K562 (cell line): ENCODE measurements around the gene CD164. TPM values are rescaled to one million over a fixed set of nuclear protein-coding genes. Genes with fewer than 3 reads are reported as not detected.

Source experiments
- HMG20A ChIP-seq: fragments of 450-650 bp; formaldehyde crosslinking; conservative IDR thresholded peaks from 2 replicates; pipeline ENCODE4 v1.4.0; 2020; ENCODE audit warnings: mild to moderate bottlenecking, mixed read lengths
- NR3C1 ChIP-seq: sonication (generic); formaldehyde crosslinking; IDR thresholded peaks from 2 replicates; pipeline ENCODE4 v1.8.1; 2022; ENCODE audit warnings: missing genetic modification reagents
- RBFOX2 ChIP-seq: fragments of 200-400 bp; formaldehyde crosslinking; IDR thresholded peaks from 2 replicates; pipeline ENCODE4 v1.6.1; 2017; ENCODE audit warnings: low read depth, mild to moderate bottlenecking, low read length, moderate library complexity
- ZNF324 ChIP-seq: fragments of 250-450 bp; sonication (Bioruptor Pico); IDR thresholded peaks from 2 replicates; pipeline ENCODE4 v1.4.0; 2020; ENCODE audit warnings: mild to moderate bottlenecking
- ZNF408 ChIP-seq: fragments of 250-450 bp; sonication (Bioruptor Pico); IDR thresholded peaks from 2 replicates; pipeline ENCODE4 v1.4.0; 2020; ENCODE audit warnings: low read depth, mild to moderate bottlenecking, moderate library complexity
- polyA plus RNA-seq, 8 experiments: library from polyadenylated mRNA; depleted of rRNA in 4 of 8; stranded (reverse) in 5 of 8; unstranded in 3 of 8; fragments of >200 nt; fragmentation: Nextera tagmentation in 2 of 8; fragmentation: Illumina TruSeq in 1 of 8; extraction: Ambion mirVana in 2 of 8; extraction: Trizol in 1 of 8; gene quantifications; 2 replicates each; pipeline versions ENCODE4 v1.2.1 to v1.2.3, GENCODE V29; 2011 to 2014; ENCODE audit warnings: inconsistent platforms in 1 of 8, missing spikeins in 1 of 8
- total RNA-seq, 7 experiments: library from RNA; depleted of rRNA in 6 of 7; stranded (reverse); fragments of >200 nt in 6 of 7; fragmentation: Illumina TruSeq in 2 of 7; extraction: Trizol in 2 of 7; gene quantifications; 2 replicates each; pipeline versions ENCODE4 v1.2.1 to v1.2.3, GENCODE V29; 2011 to 2021; ENCODE audit warnings: low replicate concordance in 1 of 7
- TF ChIP-seq, protein P1 (sequence below): fragments of 450-650 bp; IDR thresholded peaks from 2 replicates; pipeline ENCODE4 v1.7.1; 2018; ENCODE audit warnings: mild to moderate bottlenecking, low read depth; ENCODE audit not compliant: partially characterized antibody
- TF ChIP-seq, protein P2 (sequence below): fragments of 250-450 bp; sonication (Bioruptor Pico); IDR thresholded peaks from 2 replicates; pipeline ENCODE4 v1.9.0; 2021; ENCODE audit warnings: mild to moderate bottlenecking, inconsistent platforms
- TF ChIP-seq, protein P3 (sequence below), 2 experiments: fragments of 200-800 bp in 1 of 2; sonication (Bioruptor generic) in 1 of 2; sonication (generic) in 1 of 2; formaldehyde crosslinking in 1 of 2; IDR thresholded peaks in 1 of 2; conservative IDR thresholded peaks in 1 of 2; 2 replicates each; pipeline versions ENCODE4 v1.5.0 to v1.6.1; 2016 to 2020; ENCODE audit warnings: missing compliant biosample characterization in 1 of 2, missing genetic modification characterization in 1 of 2, missing genetic modification reagents in 1 of 2
- TF ChIP-seq, protein P4 (sequence below): fragments of 250-450 bp; sonication (Bioruptor Pico); IDR thresholded peaks from 2 replicates; pipeline ENCODE4 v1.8.0; 2021; ENCODE audit warnings: moderate library complexity, mild to moderate bottlenecking, inconsistent platforms
- TF ChIP-seq, protein P5 (sequence below), 2 experiments: fragments of 450-650 bp; IDR thresholded peaks; 2 replicates each; pipeline ENCODE4 v1.6.1; 2018; ENCODE audit warnings: mild to moderate bottlenecking in 2 of 2, low read depth in 1 of 2; ENCODE audit not compliant: partially characterized antibody in 2 of 2
- TF ChIP-seq, protein P6 (sequence below): fragments of 200-400 bp; formaldehyde crosslinking; IDR thresholded peaks from 2 replicates; pipeline ENCODE4 v1.6.1; 2017; ENCODE audit warnings: mild to moderate bottlenecking, low read depth, low read length, moderate library complexity

Gene CD164
- total and polyA plus RNA-seq, 9 of the 15 experiments (the other 6 are each of a cell fraction or from before 2014, with no cell fraction given) = 79.5 to 317 (median 165) TPM

DNA sequence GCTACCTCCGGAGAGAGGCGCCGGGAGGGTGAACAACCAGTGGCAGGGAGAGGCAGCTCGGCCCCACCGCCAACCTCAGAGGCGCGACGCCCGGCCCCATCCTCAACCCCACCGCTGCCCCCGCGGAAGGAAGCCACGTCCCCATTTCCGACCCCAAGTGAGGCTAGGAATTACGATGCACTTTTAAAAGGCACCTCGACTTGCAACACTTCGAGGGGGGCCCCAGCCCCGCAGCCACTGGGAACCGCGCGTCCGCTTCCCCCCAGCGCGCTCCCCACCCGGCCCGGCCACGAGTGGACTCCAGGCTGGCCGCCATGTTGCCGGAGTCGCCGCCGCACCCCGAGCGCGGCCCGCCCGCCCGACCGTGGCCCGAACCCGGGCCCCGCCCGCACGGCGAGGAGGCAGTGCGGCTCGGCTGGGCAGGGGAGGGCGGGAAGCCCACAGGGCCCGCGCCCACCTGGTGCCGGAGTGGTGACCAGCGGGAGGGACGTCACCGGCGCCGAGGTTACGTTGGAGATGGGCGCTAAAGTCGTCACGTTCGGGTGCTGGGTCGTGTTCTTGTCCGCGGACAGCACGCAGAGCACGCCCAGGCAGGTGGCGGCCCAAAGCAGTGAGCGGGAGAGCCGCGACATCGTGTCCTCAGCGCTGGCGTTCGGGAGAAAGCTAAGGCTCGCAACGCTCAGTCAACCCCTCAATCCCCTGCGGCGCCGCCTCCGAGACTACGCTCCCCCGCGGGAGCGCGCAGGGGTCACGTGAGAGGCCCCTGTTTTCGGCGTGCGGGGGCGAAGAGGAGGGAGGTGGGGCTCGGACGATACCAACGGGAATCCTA is at the start of gene CD164 (continued):
- TF ChIP-seq, protein P1, sequence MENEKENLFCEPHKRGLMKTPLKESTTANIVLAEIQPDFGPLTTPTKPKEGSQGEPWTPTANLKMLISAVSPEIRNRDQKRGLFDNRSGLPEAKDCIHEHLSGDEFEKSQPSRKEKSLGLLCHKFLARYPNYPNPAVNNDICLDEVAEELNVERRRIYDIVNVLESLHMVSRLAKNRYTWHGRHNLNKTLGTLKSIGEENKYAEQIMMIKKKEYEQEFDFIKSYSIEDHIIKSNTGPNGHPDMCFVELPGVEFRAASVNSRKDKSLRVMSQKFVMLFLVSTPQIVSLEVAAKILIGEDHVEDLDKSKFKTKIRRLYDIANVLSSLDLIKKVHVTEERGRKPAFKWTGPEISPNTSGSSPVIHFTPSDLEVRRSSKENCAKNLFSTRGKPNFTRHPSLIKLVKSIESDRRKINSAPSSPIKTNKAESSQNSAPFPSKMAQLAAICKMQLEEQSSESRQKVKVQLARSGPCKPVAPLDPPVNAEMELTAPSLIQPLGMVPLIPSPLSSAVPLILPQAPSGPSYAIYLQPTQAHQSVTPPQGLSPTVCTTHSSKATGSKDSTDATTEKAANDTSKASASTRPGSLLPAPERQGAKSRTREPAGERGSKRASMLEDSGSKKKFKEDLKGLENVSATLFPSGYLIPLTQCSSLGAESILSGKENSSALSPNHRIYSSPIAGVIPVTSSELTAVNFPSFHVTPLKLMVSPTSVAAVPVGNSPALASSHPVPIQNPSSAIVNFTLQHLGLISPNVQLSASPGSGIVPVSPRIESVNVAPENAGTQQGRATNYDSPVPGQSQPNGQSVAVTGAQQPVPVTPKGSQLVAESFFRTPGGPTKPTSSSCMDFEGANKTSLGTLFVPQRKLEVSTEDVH = no peak
- TF ChIP-seq, protein P2, sequence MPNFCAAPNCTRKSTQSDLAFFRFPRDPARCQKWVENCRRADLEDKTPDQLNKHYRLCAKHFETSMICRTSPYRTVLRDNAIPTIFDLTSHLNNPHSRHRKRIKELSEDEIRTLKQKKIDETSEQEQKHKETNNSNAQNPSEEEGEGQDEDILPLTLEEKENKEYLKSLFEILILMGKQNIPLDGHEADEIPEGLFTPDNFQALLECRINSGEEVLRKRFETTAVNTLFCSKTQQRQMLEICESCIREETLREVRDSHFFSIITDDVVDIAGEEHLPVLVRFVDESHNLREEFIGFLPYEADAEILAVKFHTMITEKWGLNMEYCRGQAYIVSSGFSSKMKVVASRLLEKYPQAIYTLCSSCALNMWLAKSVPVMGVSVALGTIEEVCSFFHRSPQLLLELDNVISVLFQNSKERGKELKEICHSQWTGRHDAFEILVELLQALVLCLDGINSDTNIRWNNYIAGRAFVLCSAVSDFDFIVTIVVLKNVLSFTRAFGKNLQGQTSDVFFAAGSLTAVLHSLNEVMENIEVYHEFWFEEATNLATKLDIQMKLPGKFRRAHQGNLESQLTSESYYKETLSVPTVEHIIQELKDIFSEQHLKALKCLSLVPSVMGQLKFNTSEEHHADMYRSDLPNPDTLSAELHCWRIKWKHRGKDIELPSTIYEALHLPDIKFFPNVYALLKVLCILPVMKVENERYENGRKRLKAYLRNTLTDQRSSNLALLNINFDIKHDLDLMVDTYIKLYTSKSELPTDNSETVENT = peak; percentile 79
- no peak for TF ChIP-seq ZNF408
- TF ChIP-seq, protein P3, sequence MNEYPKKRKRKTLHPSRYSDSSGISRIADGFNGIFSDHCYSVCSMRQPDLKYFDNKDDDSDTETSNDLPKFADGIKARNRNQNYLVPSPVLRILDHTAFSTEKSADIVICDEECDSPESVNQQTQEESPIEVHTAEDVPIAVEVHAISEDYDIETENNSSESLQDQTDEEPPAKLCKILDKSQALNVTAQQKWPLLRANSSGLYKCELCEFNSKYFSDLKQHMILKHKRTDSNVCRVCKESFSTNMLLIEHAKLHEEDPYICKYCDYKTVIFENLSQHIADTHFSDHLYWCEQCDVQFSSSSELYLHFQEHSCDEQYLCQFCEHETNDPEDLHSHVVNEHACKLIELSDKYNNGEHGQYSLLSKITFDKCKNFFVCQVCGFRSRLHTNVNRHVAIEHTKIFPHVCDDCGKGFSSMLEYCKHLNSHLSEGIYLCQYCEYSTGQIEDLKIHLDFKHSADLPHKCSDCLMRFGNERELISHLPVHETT (CRISPR knock-in tag; conservative IDR thresholded peaks at IDR 0.05 in 1 of 2, IDR thresholded peaks at IDR 0.05 in 1 of 2) = peak in 1 of 2 experiments; percentile 20; a peak in 1 of 4 replicates
- no peak for TF ChIP-seq HMG20A (CRISPR knock-in tag)
- 0 out of 2 replicates have a peak, but pooled peaks have one; percentile 11 for TF ChIP-seq NR3C1
- peak; percentile 97 for TF ChIP-seq RBFOX2
- TF ChIP-seq ZNF324 (CRISPR knock-in tag) = no peak
- TF ChIP-seq, protein P4, sequence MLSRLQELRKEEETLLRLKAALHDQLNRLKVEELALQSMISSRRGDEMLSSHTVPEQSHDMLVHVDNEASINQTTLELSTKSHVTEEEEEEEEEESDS (CRISPR knock-in tag) = no peak
- TF ChIP-seq, protein P5, sequence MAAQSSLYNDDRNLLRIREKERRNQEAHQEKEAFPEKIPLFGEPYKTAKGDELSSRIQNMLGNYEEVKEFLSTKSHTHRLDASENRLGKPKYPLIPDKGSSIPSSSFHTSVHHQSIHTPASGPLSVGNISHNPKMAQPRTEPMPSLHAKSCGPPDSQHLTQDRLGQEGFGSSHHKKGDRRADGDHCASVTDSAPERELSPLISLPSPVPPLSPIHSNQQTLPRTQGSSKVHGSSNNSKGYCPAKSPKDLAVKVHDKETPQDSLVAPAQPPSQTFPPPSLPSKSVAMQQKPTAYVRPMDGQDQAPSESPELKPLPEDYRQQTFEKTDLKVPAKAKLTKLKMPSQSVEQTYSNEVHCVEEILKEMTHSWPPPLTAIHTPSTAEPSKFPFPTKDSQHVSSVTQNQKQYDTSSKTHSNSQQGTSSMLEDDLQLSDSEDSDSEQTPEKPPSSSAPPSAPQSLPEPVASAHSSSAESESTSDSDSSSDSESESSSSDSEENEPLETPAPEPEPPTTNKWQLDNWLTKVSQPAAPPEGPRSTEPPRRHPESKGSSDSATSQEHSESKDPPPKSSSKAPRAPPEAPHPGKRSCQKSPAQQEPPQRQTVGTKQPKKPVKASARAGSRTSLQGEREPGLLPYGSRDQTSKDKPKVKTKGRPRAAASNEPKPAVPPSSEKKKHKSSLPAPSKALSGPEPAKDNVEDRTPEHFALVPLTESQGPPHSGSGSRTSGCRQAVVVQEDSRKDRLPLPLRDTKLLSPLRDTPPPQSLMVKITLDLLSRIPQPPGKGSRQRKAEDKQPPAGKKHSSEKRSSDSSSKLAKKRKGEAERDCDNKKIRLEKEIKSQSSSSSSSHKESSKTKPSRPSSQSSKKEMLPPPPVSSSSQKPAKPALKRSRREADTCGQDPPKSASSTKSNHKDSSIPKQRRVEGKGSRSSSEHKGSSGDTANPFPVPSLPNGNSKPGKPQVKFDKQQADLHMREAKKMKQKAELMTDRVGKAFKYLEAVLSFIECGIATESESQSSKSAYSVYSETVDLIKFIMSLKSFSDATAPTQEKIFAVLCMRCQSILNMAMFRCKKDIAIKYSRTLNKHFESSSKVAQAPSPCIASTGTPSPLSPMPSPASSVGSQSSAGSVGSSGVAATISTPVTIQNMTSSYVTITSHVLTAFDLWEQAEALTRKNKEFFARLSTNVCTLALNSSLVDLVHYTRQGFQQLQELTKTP (IDR thresholded peaks at IDR 0.05; ENCODE audit: low read depth in 1 of 2, partially characterized antibody in 2 of 2) = peak in 1 of 2 experiments; percentile 68
- TF ChIP-seq, protein P6, sequence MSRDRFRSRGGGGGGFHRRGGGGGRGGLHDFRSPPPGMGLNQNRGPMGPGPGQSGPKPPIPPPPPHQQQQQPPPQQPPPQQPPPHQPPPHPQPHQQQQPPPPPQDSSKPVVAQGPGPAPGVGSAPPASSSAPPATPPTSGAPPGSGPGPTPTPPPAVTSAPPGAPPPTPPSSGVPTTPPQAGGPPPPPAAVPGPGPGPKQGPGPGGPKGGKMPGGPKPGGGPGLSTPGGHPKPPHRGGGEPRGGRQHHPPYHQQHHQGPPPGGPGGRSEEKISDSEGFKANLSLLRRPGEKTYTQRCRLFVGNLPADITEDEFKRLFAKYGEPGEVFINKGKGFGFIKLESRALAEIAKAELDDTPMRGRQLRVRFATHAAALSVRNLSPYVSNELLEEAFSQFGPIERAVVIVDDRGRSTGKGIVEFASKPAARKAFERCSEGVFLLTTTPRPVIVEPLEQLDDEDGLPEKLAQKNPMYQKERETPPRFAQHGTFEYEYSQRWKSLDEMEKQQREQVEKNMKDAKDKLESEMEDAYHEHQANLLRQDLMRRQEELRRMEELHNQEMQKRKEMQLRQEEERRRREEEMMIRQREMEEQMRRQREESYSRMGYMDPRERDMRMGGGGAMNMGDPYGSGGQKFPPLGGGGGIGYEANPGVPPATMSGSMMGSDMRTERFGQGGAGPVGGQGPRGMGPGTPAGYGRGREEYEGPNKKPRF = no peak
